Measurements from ENCODE around the gene AP5S1. TPM values are rescaled to one million over a fixed set of nuclear protein-coding genes. Genes with fewer than 3 reads are reported as not detected.

Gene AP5S1
- total and polyA plus RNA-seq, 2 of the 13 experiments (the other 11 are each of a cell fraction or from before 2014, with no cell fraction given): 7.9 to 23.2 TPM

DNA sequence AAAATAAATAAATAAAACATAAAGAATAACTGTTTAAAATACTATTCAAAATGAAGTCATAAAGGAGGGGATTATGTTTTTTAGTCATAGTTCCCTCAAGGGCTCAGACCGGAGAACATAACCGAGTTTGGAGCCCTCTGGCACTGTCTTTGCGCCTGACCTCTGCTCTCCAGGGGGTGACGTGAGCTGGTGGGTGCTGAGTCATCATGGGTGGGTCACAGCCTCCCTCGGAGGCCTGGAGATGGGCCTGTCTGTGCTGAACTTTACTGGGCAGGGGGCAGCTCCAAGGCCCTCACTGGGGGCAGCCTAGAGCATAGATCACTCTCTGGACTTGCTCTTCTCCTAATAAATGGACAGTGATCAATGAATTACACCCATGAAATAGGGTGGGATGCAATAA, 23.1 kb downstream of the AP5S1 start (continued):
- TF ChIP-seq, protein P1, sequence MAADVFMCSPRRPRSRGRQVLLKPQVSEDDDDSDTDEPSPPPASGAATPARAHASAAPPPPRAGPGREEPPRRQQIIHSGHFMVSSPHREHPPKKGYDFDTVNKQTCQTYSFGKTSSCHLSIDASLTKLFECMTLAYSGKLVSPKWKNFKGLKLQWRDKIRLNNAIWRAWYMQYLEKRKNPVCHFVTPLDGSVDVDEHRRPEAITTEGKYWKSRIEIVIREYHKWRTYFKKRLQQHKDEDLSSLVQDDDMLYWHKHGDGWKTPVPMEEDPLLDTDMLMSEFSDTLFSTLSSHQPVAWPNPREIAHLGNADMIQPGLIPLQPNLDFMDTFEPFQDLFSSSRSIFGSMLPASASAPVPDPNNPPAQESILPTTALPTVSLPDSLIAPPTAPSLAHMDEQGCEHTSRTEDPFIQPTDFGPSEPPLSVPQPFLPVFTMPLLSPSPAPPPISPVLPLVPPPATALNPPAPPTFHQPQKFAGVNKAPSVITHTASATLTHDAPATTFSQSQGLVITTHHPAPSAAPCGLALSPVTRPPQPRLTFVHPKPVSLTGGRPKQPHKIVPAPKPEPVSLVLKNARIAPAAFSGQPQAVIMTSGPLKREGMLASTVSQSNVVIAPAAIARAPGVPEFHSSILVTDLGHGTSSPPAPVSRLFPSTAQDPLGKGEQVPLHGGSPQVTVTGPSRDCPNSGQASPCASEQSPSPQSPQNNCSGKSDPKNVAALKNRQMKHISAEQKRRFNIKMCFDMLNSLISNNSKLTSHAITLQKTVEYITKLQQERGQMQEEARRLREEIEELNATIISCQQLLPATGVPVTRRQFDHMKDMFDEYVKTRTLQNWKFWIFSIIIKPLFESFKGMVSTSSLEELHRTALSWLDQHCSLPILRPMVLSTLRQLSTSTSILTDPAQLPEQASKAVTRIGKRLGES (CRISPR knock-in tag; IDR thresholded peaks at IDR 0.05; ENCODE audit: borderline replicate concordance): no peak
- TF ChIP-seq, protein P2, sequence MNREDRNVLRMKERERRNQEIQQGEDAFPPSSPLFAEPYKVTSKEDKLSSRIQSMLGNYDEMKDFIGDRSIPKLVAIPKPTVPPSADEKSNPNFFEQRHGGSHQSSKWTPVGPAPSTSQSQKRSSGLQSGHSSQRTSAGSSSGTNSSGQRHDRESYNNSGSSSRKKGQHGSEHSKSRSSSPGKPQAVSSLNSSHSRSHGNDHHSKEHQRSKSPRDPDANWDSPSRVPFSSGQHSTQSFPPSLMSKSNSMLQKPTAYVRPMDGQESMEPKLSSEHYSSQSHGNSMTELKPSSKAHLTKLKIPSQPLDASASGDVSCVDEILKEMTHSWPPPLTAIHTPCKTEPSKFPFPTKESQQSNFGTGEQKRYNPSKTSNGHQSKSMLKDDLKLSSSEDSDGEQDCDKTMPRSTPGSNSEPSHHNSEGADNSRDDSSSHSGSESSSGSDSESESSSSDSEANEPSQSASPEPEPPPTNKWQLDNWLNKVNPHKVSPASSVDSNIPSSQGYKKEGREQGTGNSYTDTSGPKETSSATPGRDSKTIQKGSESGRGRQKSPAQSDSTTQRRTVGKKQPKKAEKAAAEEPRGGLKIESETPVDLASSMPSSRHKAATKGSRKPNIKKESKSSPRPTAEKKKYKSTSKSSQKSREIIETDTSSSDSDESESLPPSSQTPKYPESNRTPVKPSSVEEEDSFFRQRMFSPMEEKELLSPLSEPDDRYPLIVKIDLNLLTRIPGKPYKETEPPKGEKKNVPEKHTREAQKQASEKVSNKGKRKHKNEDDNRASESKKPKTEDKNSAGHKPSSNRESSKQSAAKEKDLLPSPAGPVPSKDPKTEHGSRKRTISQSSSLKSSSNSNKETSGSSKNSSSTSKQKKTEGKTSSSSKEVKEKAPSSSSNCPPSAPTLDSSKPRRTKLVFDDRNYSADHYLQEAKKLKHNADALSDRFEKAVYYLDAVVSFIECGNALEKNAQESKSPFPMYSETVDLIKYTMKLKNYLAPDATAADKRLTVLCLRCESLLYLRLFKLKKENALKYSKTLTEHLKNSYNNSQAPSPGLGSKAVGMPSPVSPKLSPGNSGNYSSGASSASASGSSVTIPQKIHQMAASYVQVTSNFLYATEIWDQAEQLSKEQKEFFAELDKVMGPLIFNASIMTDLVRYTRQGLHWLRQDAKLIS (CRISPR knock-in tag; IDR thresholded peaks at IDR 0.05): no peak
- TF ChIP-seq KDM5B (CRISPR knock-in tag; IDR thresholded peaks at IDR 0.05; ENCODE audit: borderline replicate concordance) (no peak; the same call in 1 of the 2 replicates), ISL2 (CRISPR knock-in tag; IDR thresholded peaks at IDR 0.05) (no peak), MIXL1 (CRISPR knock-in tag; IDR thresholded peaks at IDR 0.05) (no peak), U2AF1 (optimal IDR thresholded peaks at IDR 0.05; ENCODE audit: low read depth, low read length) (no peak), ZNF205 (CRISPR knock-in tag; IDR thresholded peaks at IDR 0.05) (no peak), MAFG (CRISPR knock-in tag; IDR thresholded peaks at IDR 0.05) (peak; percentile 82), POLR2G (IDR thresholded peaks at IDR 0.05; ENCODE audit: low read depth, low read length) (no peak), PITX1 (CRISPR knock-in tag; IDR thresholded peaks at IDR 0.05) (no peak), PCBP1 (IDR thresholded peaks at IDR 0.05; ENCODE audit: borderline replicate concordance, low read depth, low read length) (no peak), FOSL2 (CRISPR knock-in tag; IDR thresholded peaks at IDR 0.05) (peak; percentile 94), ZNF180 (CRISPR knock-in tag; IDR thresholded peaks at IDR 0.05; ENCODE audit: borderline replicate concordance, low read depth) (no peak), MEIS2 (CRISPR knock-in tag; IDR thresholded peaks at IDR 0.05) (no peak), ATAD3A (CRISPR knock-in tag; IDR thresholded peaks at IDR 0.05) (no peak), NR3C1 (CRISPR knock-in tag; IDR thresholded peaks at IDR 0.05) (no peak), ZNF382 (CRISPR knock-in tag; IDR thresholded peaks at IDR 0.05; ENCODE audit: borderline replicate concordance) (no peak), ZFP1 (CRISPR knock-in tag; IDR thresholded peaks at IDR 0.05) (no peak), RARA (CRISPR knock-in tag; IDR thresholded peaks at IDR 0.05) (peak; percentile 59; the same call in 1 of the 2 replicates), FOXM1 (CRISPR knock-in tag; IDR thresholded peaks at IDR 0.05) (no peak), RFX5 (IDR thresholded peaks at IDR 0.05; ENCODE audit: low read depth, low read length) (no peak), RAD21 (CRISPR knock-in tag; IDR thresholded peaks at IDR 0.05) (peak; percentile 21; the same call in 1 of the 2 replicates), MIER2 (CRISPR knock-in tag; IDR thresholded peaks at IDR 0.05) (no peak), ASH2L (IDR thresholded peaks at IDR 0.05; ENCODE audit: insufficient read length, low read depth, low read length) (no peak), SALL1 (CRISPR knock-in tag; IDR thresholded peaks at IDR 0.05) (peak; percentile 57; the same call in 1 of the 2 replicates)
- TF ChIP-seq, protein P3, sequence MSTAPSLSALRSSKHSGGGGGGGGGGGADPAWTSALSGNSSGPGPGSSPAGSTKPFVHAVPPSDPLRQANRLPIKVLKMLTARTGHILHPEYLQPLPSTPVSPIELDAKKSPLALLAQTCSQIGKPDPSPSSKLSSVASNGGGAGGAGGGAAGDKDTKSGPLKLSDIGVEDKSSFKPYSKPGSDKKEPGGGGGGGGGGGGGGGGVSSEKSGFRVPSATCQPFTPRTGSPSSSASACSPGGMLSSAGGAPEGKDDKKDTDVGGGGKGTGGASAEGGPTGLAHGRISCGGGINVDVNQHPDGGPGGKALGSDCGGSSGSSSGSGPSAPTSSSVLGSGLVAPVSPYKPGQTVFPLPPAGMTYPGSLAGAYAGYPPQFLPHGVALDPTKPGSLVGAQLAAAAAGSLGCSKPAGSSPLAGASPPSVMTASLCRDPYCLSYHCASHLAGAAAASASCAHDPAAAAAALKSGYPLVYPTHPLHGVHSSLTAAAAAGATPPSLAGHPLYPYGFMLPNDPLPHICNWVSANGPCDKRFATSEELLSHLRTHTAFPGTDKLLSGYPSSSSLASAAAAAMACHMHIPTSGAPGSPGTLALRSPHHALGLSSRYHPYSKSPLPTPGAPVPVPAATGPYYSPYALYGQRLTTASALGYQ (CRISPR knock-in tag; IDR thresholded peaks at IDR 0.05): no peak

Measured in HepG2 (cell line).